Hepatocyte (in vitro differentiated cells): ENCODE measurements around the gene DMWD.

Experiments
- CTCF ChIP-seq: fragments of 200-600 bp; sonication (generic); IDR thresholded peaks from 2 replicates; pipeline ENCODE4 v1.5.1; 2016; ENCODE audit warnings: antibody characterized with exemption, mild to moderate bottlenecking; ENCODE audit not compliant: poor library complexity
- EZH2 ChIP-seq: fragments of 200-600 bp; sonication (generic); IDR thresholded peaks from 2 replicates; pipeline ENCODE4 v1.6.1; 2016; ENCODE audit warnings: antibody characterized with exemption, mild to moderate bottlenecking, borderline replicate concordance

DNA sequence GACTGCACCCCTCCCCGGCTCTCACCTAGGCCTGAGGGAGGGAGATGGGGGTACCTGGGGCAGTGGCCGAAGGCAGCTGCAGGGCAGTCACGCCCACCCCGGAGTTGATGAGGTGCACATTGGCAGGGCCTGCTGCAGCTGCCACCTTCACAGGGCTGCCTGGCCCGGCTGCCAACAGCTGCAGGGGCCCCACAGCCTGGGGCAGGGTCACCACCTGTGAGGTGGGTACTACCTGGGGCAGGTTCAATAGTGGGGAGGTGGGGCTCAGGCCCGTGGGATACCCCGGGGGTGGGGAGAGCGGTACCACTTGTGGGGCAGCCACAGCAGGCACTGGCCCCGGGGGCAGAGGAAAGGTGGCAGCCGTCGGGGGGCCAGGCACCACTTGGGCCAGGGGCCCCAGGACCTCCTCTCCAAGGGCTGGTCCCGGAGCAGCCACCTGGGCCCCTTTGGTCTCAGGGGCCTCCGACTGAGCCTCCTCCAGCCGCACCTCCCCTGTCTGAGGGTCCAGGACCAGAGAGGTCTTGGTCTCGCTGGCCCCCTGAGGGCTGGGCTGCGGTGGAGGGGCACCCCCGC lies 26.3 kb downstream of the DMWD start:
- TF ChIP-seq CTCF (no peak), EZH2 (no peak)
